GM12878 (cell line): ENCODE results near the gene C14orf119. TPM values are rescaled to one million over a fixed set of nuclear protein-coding genes. Genes with fewer than 3 reads are reported as not detected.

ENCODE experiments used
- ATAC-seq: fragments of 200-7000 bp; cut with Tn5 transposase; 3 replicates; pipeline ENCODE4 v1.9.1; 2020; ENCODE audit warnings: mild to moderate bottlenecking, moderate library complexity
- BruUV-seq: library from RNA; stranded (reverse); fragments of 400-500 nt; replicated peaks from 2 replicates; lab custom pipeline; 2021; lab: Mats Ljungman, UMichigan
- CTCF ChIA-PET: fragments of 300-600 bp; sonication (Branson Sonifier 250); formaldehyde crosslinking; extraction: SDS; loops from one replicate; lab custom pipeline; 2021; ENCODE audit warnings: inconsistent platforms; lab: Yijun Ruan, JAX
- POLR2A ChIA-PET: fragments of 350-600 bp; formaldehyde crosslinking; extraction: SDS; loops from one replicate; lab custom pipeline; 2021; ENCODE audit warnings: inconsistent platforms; lab: Charles Lee
- RAD21 ChIA-PET: fragments of 300-600 bp; sonication (Branson Sonifier 250); formaldehyde crosslinking; loops from one replicate; lab custom pipeline; 2023; ENCODE audit warnings: antibody characterized with exemption; ENCODE audit not compliant: unreplicated experiment; lab: Charles Lee
- SMC1A ChIA-PET: fragments of 300-600 bp; sonication (Branson Sonifier 250); formaldehyde crosslinking; loops from one replicate; lab custom pipeline; 2023; ENCODE audit not compliant: unreplicated experiment, uncharacterized antibody; lab: Charles Lee
- DNase-seq: peaks from one replicate; pipeline ENCODE4 v3.0.0-alpha.2; 2011; ENCODE audit warnings: low read depth, low spot score
- FAIRE-seq: peaks from 3 replicates; lab custom pipeline; 2011; peaks lifted over from hg19 to GRCh38; lab: Jason Lieb, UNC
- H2AFZ ChIP-seq: 2 replicates; pipeline ENCODE4 v1.6.0; 2011; ENCODE audit warnings: low read depth, low read length, control low read depth; ENCODE audit not compliant: control insufficient read depth
- H3K27ac ChIP-seq: 2 replicates; pipeline ENCODE4 v1.5.1; 2011; ENCODE audit warnings: control low read depth; ENCODE audit not compliant: control insufficient read depth, insufficient read depth
- H3K27me3 ChIP-seq, 2 experiments: replicated peaks in 1 of 2; 2 replicates each; pipeline versions ENCODE4 v1.6.0 to v1.6.1; 2011; ENCODE audit warnings: low read length in 1 of 2; ENCODE audit not compliant: control insufficient read depth in 2 of 2, insufficient read depth in 2 of 2
- H3K36me3 ChIP-seq, 2 experiments: 2 replicates each; pipeline ENCODE4 v1.5.1; 2011; ENCODE audit warnings: low read length in 1 of 2; ENCODE audit not compliant: control insufficient read depth in 2 of 2, insufficient read depth in 2 of 2
- H3K4me1 ChIP-seq: 2 replicates; pipeline ENCODE4 v1.6.1; 2011; ENCODE audit warnings: mild to moderate bottlenecking, low read length, moderate library complexity, mixed read lengths; ENCODE audit not compliant: control insufficient read depth, insufficient read depth
- H3K4me2 ChIP-seq: 2 replicates; pipeline ENCODE4 v1.6.0; 2011; ENCODE audit warnings: control low read depth; ENCODE audit not compliant: control insufficient read depth, insufficient read depth
- H3K4me3 ChIP-seq: fragments of 200-600 bp; sonication (generic); 2 replicates; pipeline ENCODE4 v1.5.1; 2016
- H3K79me2 ChIP-seq: 2 replicates; pipeline ENCODE4 v1.6.0; 2011; ENCODE audit warnings: low read length; ENCODE audit not compliant: control insufficient read depth, insufficient read depth
- H3K9ac ChIP-seq: 2 replicates; pipeline ENCODE4 v1.8.0; 2011; ENCODE audit warnings: low read length, control low read depth, mixed read lengths; ENCODE audit not compliant: control insufficient read depth, insufficient read depth
- H3K9me3 ChIP-seq: replicated peaks from 3 replicates; pipeline ENCODE4 v1.5.1; 2011; ENCODE audit warnings: mild to moderate bottlenecking, low read length; ENCODE audit not compliant: control insufficient read depth, insufficient read depth
- H4K20me1 ChIP-seq: 2 replicates; pipeline ENCODE4 v1.6.0; 2011; ENCODE audit not compliant: control insufficient read depth, insufficient read depth
- ATF7 ChIP-seq: fragments of 450-650 bp; IDR thresholded peaks from 2 replicates; pipeline ENCODE4 v1.6.1; 2016; ENCODE audit warnings: low read depth, mild to moderate bottlenecking
- BACH1 ChIP-seq: fragments of 450-650 bp; IDR thresholded peaks from 2 replicates; pipeline ENCODE4 v1.6.1; 2017; ENCODE audit warnings: mild to moderate bottlenecking, borderline replicate concordance
- CBX3 ChIP-seq: fragments of 200-600 bp; sonication (generic); IDR thresholded peaks from 2 replicates; pipeline ENCODE4 v1.6.1; 2016; ENCODE audit warnings: low read depth, borderline replicate concordance
- EZH2 ChIP-seq: IDR thresholded peaks from 2 replicates; pipeline ENCODE4 v1.6.1; 2012; ENCODE audit warnings: low read depth, mild to moderate bottlenecking, control low read depth, inconsistent platforms, low read length, borderline replicate concordance; ENCODE audit not compliant: control insufficient read depth
- MTA3 ChIP-seq: IDR thresholded peaks from 2 replicates; pipeline ENCODE4 v1.6.1; 2012; ENCODE audit warnings: low read length, inconsistent platforms, borderline replicate concordance
- RUNX3 ChIP-seq: IDR thresholded peaks from 2 replicates; pipeline ENCODE4 v1.6.1; 2012; ENCODE audit warnings: low read length, inconsistent platforms
- STAT3 ChIP-seq: IDR thresholded peaks from 2 replicates; pipeline ENCODE4 v1.6.1; 2011; ENCODE audit warnings: low read depth, low read length, improper control_type of control experiment
- WGBS: methylation state at CpG from one replicate; pipeline ENCODE4 v1.1.6; 2016; ENCODE audit warnings: low lambda C conversion rate; ENCODE audit not compliant: insufficient replicate concordance, insufficient coverage; ENCODE audit errors: missing lambda C conversion rate; 5-methylcytosine and 5-hydroxymethylcytosine counted together
- in situ Hi-C: fragments of 300-500 bp; cut with MboI; formaldehyde crosslinking; loops from 9 replicates; pipeline ENCODE4 v1.14.3; 2018; ENCODE audit warnings: mixed read lengths
- intact Hi-C: fragments of 100-400 bp; cut with micrococcal nuclease; formaldehyde crosslinking; loops from one replicate; pipeline ENCODE4 v1.14.2; 2022; ENCODE audit not compliant: unreplicated experiment
- polyA plus RNA-seq, 11 experiments: library from polyadenylated mRNA; depleted of rRNA in 4 of 11; unstranded in 6 of 11; stranded (reverse) in 5 of 11; fragments of >200 nt; fragmentation: Nextera tagmentation in 4 of 11; fragmentation: Illumina TruSeq in 1 of 11; extraction: Ambion mirVana in 4 of 11; extraction: Trizol in 1 of 11; gene quantifications; 1 replicate in 1 of 11; 2 replicates in 10 of 11; pipeline versions ENCODE4 v1.2.1 to v1.2.3, GENCODE V29; 2011 to 2016; ENCODE audit warnings: inconsistent platforms in 2 of 11, missing spikeins in 2 of 11, low read depth in 1 of 11
- total RNA-seq, 4 experiments: library from RNA; depleted of rRNA in 3 of 4; stranded (reverse); fragments of >200 nt in 3 of 4; fragmentation: Illumina TruSeq in 1 of 4; extraction: Trizol in 1 of 4; gene quantifications; 2 replicates each; pipeline versions ENCODE4 v1.2.1 to v1.2.3, GENCODE V29; 2013 to 2021
- TF ChIP-seq, protein P1 (sequence below): fragments of 450-650 bp; IDR thresholded peaks from 2 replicates; pipeline ENCODE4 v1.6.1; 2014; ENCODE audit warnings: mild to moderate bottlenecking

Gene C14orf119
- total and polyA plus RNA-seq, 10 of the 15 experiments (the other 5 are each of a cell fraction or from before 2014, with no cell fraction given) = 32.3 to 228 (median 57.6) TPM

- intact Hi-C loops (no loop called here), in situ Hi-C loops (no loop called here)
- Histone ChIP-seq H3K4me2 (no peak overlapping the region), H3K4me3 (no peak overlapping the region), H3K4me1 (no peaks in the 10 kb centered on the region), H3K9me3 (no peaks in the 10 kb centered on the region), H4K20me1 (no peaks in the 10 kb centered on the region), H3K9ac (no peak overlapping the region), H2AFZ (no peak overlapping the region), H3K79me2 (no peaks in the 10 kb centered on the region), H3K36me3 (peaks cover 25 to 58% of the 10 kb centered on the region in 2 experiments), H3K27ac (no peak overlapping the region), H3K27me3 (no peaks in the 10 kb centered on the region)
- POLR2A ChIA-PET = interaction anchor here (1.5 kb wide), 2 partner anchors 9 to 17 kb away, joined by 4 to 6 read pairs; partner anchors contain the start of genes ACIN1 and C14orf119
- FAIRE-seq = no peak
- SMC1A ChIA-PET = interaction anchor here (0.9 to 2.6 kb wide), 11 partner anchors 9 to 104 kb away, joined by 3 to 15 read pairs (median 5); partner anchors contain the start of genes ACIN1, C14orf119 and CDH24
- TF ChIP-seq CBX3 (no peak), MTA3 (no peak), RUNX3 (no peak), EZH2 (no peak), BACH1 (no peak), ATF7 (no peak), STAT3 (no peak)
- TF ChIP-seq, protein P1, sequence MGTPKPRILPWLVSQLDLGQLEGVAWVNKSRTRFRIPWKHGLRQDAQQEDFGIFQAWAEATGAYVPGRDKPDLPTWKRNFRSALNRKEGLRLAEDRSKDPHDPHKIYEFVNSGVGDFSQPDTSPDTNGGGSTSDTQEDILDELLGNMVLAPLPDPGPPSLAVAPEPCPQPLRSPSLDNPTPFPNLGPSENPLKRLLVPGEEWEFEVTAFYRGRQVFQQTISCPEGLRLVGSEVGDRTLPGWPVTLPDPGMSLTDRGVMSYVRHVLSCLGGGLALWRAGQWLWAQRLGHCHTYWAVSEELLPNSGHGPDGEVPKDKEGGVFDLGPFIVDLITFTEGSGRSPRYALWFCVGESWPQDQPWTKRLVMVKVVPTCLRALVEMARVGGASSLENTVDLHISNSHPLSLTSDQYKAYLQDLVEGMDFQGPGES = no peak
- no peak for DNase-seq
- CTCF ChIA-PET = interaction anchor here (0.8 to 7.5 kb wide), 23 partner anchors 8 to 260 kb away, joined by 3 to 80 read pairs (median 7); partner anchors contain the start of genes ACIN1, AJUBA, C14orf119 and PRMT5
- no peak for ATAC-seq
- BruUV-seq = no TSS peak
- RAD21 ChIA-PET = interaction anchor here (1.1 to 3.2 kb wide), 5 partner anchors 10 to 105 kb away, joined by 3 to 19 read pairs (median 9); partner anchors contain the start of genes ACIN1 and C14orf119
- 78% methylated on average over 5 of the region's 5 CpGs for WGBS
These were observed 17.3 kb upstream of the C14orf119 start for GRCh38 chr14:23077962-23078361.
